Smooth muscle cell (in vitro differentiated cells): ENCODE data around the gene TDRD7. TPM values are rescaled to one million over a fixed set of nuclear protein-coding genes. Genes with fewer than 3 reads are reported as not detected.

ENCODE experiments used
- DNase-seq: peaks from one replicate; lab custom pipeline; 2025; ENCODE audit not compliant: unreplicated experiment; lab: John Stamatoyannopoulos, UW
- H2AFZ ChIP-seq: fragments of 200-600 bp; sonication (generic); 2 replicates; pipeline ENCODE4 v1.6.0; 2016; ENCODE audit warnings: antibody characterized with exemption, low read depth, mild to moderate bottlenecking
- H3F3A ChIP-seq: fragments of 200-600 bp; sonication (generic); 2 replicates; pipeline ENCODE4 v1.6.0; 2017; ENCODE audit warnings: antibody characterized with exemption, low read depth
- H3K27ac ChIP-seq: fragments of 200-600 bp; sonication (generic); 2 replicates; pipeline ENCODE4 v1.5.1; 2016; ENCODE audit warnings: low read depth, mild to moderate bottlenecking
- H3K27me3 ChIP-seq: fragments of 200-600 bp; sonication (generic); 2 replicates; pipeline ENCODE4 v1.6.1; 2016; ENCODE audit warnings: low read depth, mild to moderate bottlenecking
- H3K36me3 ChIP-seq: fragments of 200-600 bp; sonication (generic); 2 replicates; pipeline ENCODE4 v1.5.1; 2016; ENCODE audit warnings: low read depth
- H3K4me1 ChIP-seq: fragments of 200-600 bp; sonication (generic); 2 replicates; pipeline ENCODE4 v1.5.1; 2016; ENCODE audit warnings: low read depth
- H3K4me2 ChIP-seq: fragments of 200-600 bp; sonication (generic); 2 replicates; pipeline ENCODE4 v1.6.0; 2016; ENCODE audit warnings: mild to moderate bottlenecking
- H3K4me3 ChIP-seq: fragments of 200-600 bp; sonication (generic); 2 replicates; pipeline ENCODE4 v1.5.1; 2016; ENCODE audit warnings: mild to moderate bottlenecking
- H3K79me2 ChIP-seq: fragments of 200-600 bp; sonication (generic); 2 replicates; pipeline ENCODE4 v1.6.0; 2016; ENCODE audit warnings: low read depth, mild to moderate bottlenecking
- H3K9ac ChIP-seq: fragments of 200-600 bp; sonication (generic); 2 replicates; pipeline ENCODE4 v1.6.0; 2016; ENCODE audit warnings: low read depth
- H3K9me3 ChIP-seq: fragments of 200-600 bp; sonication (generic); replicated peaks from 2 replicates; pipeline ENCODE4 v1.5.1; 2016; ENCODE audit warnings: low read depth
- H4K20me1 ChIP-seq: fragments of 200-600 bp; sonication (generic); 2 replicates; pipeline ENCODE4 v1.6.0; 2016; ENCODE audit warnings: low read depth
- CTCF ChIP-seq: fragments of 200-600 bp; sonication (generic); IDR thresholded peaks from 2 replicates; pipeline ENCODE4 v1.5.1; 2017; ENCODE audit warnings: borderline replicate concordance, mild to moderate bottlenecking, antibody characterized with exemption; ENCODE audit not compliant: insufficient read depth, poor library complexity, severe bottlenecking
- WGBS: methylation state at CpG from one replicate; pipeline ENCODE4 v1.1.7; 2016; ENCODE audit warnings: low lambda C conversion rate; 5-methylcytosine and 5-hydroxymethylcytosine counted together
- polyA plus RNA-seq: library from polyadenylated mRNA; unstranded; fragments of >200 nt; fragmentation: Nextera tagmentation; extraction: Ambion mirVana; gene quantifications from 2 replicates; pipeline ENCODE4 v1.2.1, GENCODE V29; 2016
- total RNA-seq: library from RNA; depleted of rRNA; stranded (reverse); fragments of >200 nt; gene quantifications from 2 replicates; pipeline ENCODE4 v1.2.3, GENCODE V29; 2014

Gene TDRD7
- total and polyA plus RNA-seq, 2 experiments from 2014 or later = 1.5 to 3.4 TPM

- Histone ChIP-seq H3K79me2 (no peaks in the 10 kb centered on the region), H3K4me1 (no peaks in the 10 kb centered on the region), H2AFZ (no peak overlapping the region), H3K9ac (no peak overlapping the region), H3K9me3 (no peaks in the 10 kb centered on the region), H3K27ac (no peak overlapping the region), H3K27me3 (no peaks in the 10 kb centered on the region), H3K36me3 (no peaks in the 10 kb centered on the region), H3K4me3 (no peak overlapping the region), H4K20me1 (no peaks in the 10 kb centered on the region), H3K4me2 (no peak overlapping the region), H3F3A (no peaks in the 10 kb centered on the region)
- DNase-seq = no peak
- 74% methylated on average over 3 of the region's 3 CpGs for WGBS
- TF ChIP-seq CTCF = no peak
These were observed 44.2 kb upstream of the TDRD7 start for GRCh38 chr9:97367729-97368128.

GRCh38 chr9:97368964-97369363 is 42.9 kb upstream of the TDRD7 start:
- H4K20me1 ChIP-seq = no peaks in the 10 kb centered on the region
- TF ChIP-seq CTCF = no peak

GRCh38 chr9:97372580-97372979 is 39.3 kb upstream of the TDRD7 start:
- Histone ChIP-seq H3K36me3 (no peaks in the 10 kb centered on the region), H4K20me1 (no peaks in the 10 kb centered on the region), H3K4me2 (no peak overlapping the region), H3K79me2 (no peaks in the 10 kb centered on the region), H3K9me3 (no peaks in the 10 kb centered on the region), H3K4me1 (no peaks in the 10 kb centered on the region), H3K9ac (no peak overlapping the region), H3K27ac (no peak overlapping the region), H3F3A (no peaks in the 10 kb centered on the region), H3K4me3 (no peak overlapping the region), H2AFZ (no peak overlapping the region), H3K27me3 (no peaks in the 10 kb centered on the region)
- WGBS = 78% methylated on average over 6 of the region's 6 CpGs
- no peak for TF ChIP-seq CTCF
- DNase-seq = no peak

More at GRCh38 chr9:97368964-97369363, 42.9 kb upstream of the TDRD7 start:
- WGBS = 92% methylated on average over 1 of the region's 1 CpG
- Histone ChIP-seq H3K27me3 (no peaks in the 10 kb centered on the region), H3K4me1 (no peaks in the 10 kb centered on the region), H3F3A (no peaks in the 10 kb centered on the region), H3K36me3 (no peaks in the 10 kb centered on the region), H3K79me2 (no peaks in the 10 kb centered on the region), H3K4me2 (no peak overlapping the region), H3K9me3 (no peaks in the 10 kb centered on the region), H3K9ac (no peak overlapping the region), H2AFZ (no peak overlapping the region), H3K27ac (no peak overlapping the region), H3K4me3 (no peak overlapping the region)
- no peak for DNase-seq

- Histone ChIP-seq H3K4me2 (no peak overlapping the region), H3K36me3 (no peaks in the 10 kb centered on the region), H3K4me1 (no peaks in the 10 kb centered on the region), H4K20me1 (no peaks in the 10 kb centered on the region), H2AFZ (no peak overlapping the region), H3K27me3 (no peaks in the 10 kb centered on the region), H3K27ac (no peak overlapping the region), H3K9ac (no peak overlapping the region), H3F3A (no peaks in the 10 kb centered on the region), H3K9me3 (no peaks in the 10 kb centered on the region), H3K79me2 (no peaks in the 10 kb centered on the region), H3K4me3 (no peak overlapping the region)
- no peak for DNase-seq
- no peak for TF ChIP-seq CTCF
- 94% methylated on average over 4 of the region's 4 CpGs for WGBS
These were observed 38.6 kb upstream of the TDRD7 start for GRCh38 chr9:97373331-97373730.
